Measurements from ENCODE around the gene ESRRA.

The ESRRA gene

DNA sequence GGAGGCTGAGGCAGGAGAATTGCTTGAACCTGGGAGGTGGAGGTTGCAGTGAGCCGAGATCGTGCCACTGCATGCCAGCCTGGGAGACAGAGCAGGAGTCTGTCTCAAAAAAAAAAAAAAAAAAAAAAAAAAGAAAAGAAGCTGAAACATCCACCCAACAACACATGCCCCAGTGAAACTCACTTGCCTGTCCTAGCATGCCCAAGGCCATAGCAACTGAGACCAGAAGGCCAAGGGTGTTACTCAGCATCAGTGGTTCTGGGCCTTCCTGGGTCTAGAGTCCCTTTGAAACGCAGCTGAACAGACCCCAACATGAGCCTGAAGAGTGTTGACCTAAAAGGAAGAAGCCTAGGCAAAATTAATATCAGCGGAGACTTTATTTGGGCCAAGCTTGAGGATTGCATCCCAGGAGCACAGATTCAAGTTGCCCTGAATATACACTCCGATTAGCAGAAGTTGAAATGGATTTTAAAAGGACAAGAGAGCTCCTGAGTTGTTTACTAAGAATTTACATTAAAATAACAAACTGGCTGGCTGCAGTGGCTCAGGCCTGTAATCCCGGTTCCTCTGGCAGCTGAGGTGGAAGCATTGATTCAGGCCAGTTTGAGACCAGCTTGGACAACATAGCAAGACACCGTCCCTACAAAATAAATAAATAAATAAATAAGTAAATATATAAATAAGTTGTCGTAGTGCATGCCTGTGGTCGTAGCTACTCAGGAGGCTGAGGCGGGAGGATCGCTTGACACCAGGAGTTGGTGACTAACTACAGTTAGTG, 19.6 kb downstream of the ESRRA start:
- H3K27ac ChIP-seq, result peak overlapping the region; percentile 10; the same call in 1 of the 2 replicates
- TF ChIP-seq, protein P1, sequence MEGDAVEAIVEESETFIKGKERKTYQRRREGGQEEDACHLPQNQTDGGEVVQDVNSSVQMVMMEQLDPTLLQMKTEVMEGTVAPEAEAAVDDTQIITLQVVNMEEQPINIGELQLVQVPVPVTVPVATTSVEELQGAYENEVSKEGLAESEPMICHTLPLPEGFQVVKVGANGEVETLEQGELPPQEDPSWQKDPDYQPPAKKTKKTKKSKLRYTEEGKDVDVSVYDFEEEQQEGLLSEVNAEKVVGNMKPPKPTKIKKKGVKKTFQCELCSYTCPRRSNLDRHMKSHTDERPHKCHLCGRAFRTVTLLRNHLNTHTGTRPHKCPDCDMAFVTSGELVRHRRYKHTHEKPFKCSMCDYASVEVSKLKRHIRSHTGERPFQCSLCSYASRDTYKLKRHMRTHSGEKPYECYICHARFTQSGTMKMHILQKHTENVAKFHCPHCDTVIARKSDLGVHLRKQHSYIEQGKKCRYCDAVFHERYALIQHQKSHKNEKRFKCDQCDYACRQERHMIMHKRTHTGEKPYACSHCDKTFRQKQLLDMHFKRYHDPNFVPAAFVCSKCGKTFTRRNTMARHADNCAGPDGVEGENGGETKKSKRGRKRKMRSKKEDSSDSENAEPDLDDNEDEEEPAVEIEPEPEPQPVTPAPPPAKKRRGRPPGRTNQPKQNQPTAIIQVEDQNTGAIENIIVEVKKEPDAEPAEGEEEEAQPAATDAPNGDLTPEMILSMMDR (conservative IDR thresholded peaks at IDR 0.05), result no peak

DNA sequence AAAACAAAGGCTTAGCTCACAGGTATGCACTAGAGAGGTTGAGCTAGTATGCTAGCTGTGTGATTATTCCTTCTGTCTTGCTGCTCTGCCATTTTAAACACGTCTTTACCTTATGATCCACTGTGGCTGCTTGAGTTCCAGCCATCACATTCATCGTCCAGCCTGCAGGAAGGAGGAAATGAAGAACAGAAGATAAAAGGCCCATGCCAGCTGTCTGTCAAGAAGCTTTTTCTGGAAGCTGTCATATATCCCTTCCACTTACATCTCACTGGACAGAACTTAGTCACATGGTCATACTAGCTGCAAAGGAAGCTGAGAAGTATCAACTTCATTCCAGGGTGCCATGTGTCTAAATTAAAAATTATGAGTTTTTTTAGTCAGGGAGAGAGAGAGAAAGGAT, 22.1 kb downstream of the ESRRA start:
- TF ChIP-seq, protein P1 (conservative IDR thresholded peaks at IDR 0.05), result no peak
- peak overlapping the region; percentile 93 for H3K27ac ChIP-seq

DNA sequence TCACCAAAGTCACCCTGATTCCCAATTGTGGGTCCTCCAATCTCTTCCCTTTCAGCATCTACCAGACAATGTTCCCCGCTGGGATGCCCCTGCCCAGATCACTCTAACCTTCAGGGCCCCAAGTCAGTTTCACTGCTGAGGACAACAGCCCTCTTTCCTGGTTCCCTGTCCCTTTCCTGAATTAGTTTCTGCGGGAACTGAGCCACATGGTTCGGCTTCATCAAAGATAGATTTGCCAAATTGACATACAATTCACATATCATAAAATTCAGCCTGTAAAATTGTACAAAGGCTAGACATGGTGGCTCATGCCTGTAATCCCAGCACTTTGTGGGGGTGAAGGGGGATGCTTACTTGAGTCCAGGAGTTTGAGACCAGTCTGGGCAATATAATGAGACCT, 22.7 kb downstream of the ESRRA start:
- H3K27ac ChIP-seq, result peak overlapping the region; percentile 93

GRCh38 chr11:64330888-64331287, 25.6 kb downstream of the ESRRA start:
- H3K27ac ChIP-seq, result peak overlapping the region; percentile 93
- TF ChIP-seq, protein P1 (conservative IDR thresholded peaks at IDR 0.05), result no peak

More for the DNA sequence above, 22.7 kb downstream of the ESRRA start:
- TF ChIP-seq, protein P1 (conservative IDR thresholded peaks at IDR 0.05), result no peak

- TF ChIP-seq, protein P1 (conservative IDR thresholded peaks at IDR 0.05), result peak; percentile 77
- peak overlapping the region; percentile 93 for H3K27ac ChIP-seq
These were observed 26.4 kb downstream of the ESRRA start for GRCh38 chr11:64331569-64332371.

DNA sequence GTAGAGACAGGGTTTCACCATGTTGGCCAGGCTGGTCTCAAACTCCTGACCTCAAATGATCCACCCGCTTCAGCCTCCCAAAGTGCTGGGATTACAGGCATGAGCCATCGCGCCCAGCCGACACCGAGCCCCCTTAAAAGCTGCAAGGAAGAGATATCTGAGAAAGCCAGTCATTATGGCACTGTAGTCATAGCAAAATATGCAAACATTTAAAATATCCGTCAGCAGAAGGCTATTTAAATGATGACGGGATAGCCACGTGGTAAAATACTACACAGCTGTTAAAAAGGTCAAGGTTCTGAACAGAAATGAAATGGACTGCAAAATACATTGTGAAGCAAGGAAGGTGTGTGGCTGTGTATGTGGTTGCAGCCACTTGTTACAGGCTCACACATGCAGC, 28.2 kb downstream of the ESRRA start:
- TF ChIP-seq, protein P1 (conservative IDR thresholded peaks at IDR 0.05), result no peak
- H3K27ac ChIP-seq, result no peak overlapping the region

Measured in VCaP (cell line).